ENCODE results near the gene FAM83C. TPM values are rescaled to one million over a fixed set of nuclear protein-coding genes. Genes with fewer than 3 reads are reported as not detected.

The FAM83C gene
- total and polyA plus RNA-seq, 2 donors (not counting 1 experiment from before 2014, with no cell fraction given), result not detected

- Histone ChIP-seq H3K27me3 (replicated peaks in 1 of 4; ENCODE audit: control extremely low read depth in 1 of 4, control insufficient read depth in 3 of 4, insufficient read depth in 4 of 4, low read length in 3 of 4) (no peaks in the 10 kb centered on the region), H3K79me2 (ENCODE audit: control insufficient read depth, insufficient read depth, low read length) (peaks cover 35% of the 10 kb centered on the region), H3K4me2 (replicated peaks; ENCODE audit: low read depth, low read length, poor library complexity, severe bottlenecking) (no peak overlapping the region), H3K9me3 (ENCODE audit: control extremely low read depth in 1 of 3, control insufficient read depth in 2 of 3, insufficient read depth in 1 of 3, low read length in 2 of 3) (no peaks in the 10 kb centered on the region), H3K27ac (ENCODE audit: low read length in 2 of 2) (no peak overlapping the region), H4K20me1 (ENCODE audit: control insufficient read depth, insufficient read depth, low read length, poor library complexity, severe bottlenecking) (peaks cover 8% of the 10 kb centered on the region), H3K4me3 (ENCODE audit: control extremely low read depth in 1 of 5, extremely low read depth in 1 of 5, insufficient read depth in 1 of 5, low read depth in 2 of 5, low read length in 4 of 5) (no peak overlapping the region), H3K36me3 (replicated peaks in 1 of 2; ENCODE audit: control extremely low read depth in 1 of 2, control insufficient read depth in 1 of 2, extremely low read depth in 1 of 2, insufficient read depth in 2 of 2, low read length in 1 of 2) (peaks cover 0 to 14% of the 10 kb centered on the region in 2 experiments), H2AFZ (ENCODE audit: insufficient read depth, low read depth, low read length, poor library complexity, severe bottlenecking) (no peak overlapping the region), H3K4me1 (ENCODE audit: control insufficient read depth in 2 of 2, insufficient read depth in 2 of 2, low read length in 2 of 2) (no peaks in the 10 kb centered on the region), H3K9ac (ENCODE audit: low read length) (no peak overlapping the region)
- ATAC-seq (ENCODE audit: low read depth) (no peak), DNase-seq (no peak)
- H3K4me3 Mint-ChIP-seq, result no peak overlapping the region
- intact Hi-C loops (cut with micrococcal nuclease), result no loop called here
- no peak overlapping the region for H3K27ac Mint-ChIP-seq
- no peaks in the 10 kb centered on the region for H3K27me3 Mint-ChIP-seq
- 98% methylated on average over 6 of the region's 6 CpGs for WGBS (ENCODE audit: insufficient coverage)
- TF ChIP-seq EZH2 (IDR thresholded peaks at IDR 0.05; ENCODE audit: borderline replicate concordance, insufficient read depth, low read depth, low read length, poor library complexity, severe bottlenecking) (no peak), CTCF (IDR thresholded peaks at IDR 0.05) (no peak)
- CTCF ChIA-PET, result no interaction called here
- POLR2A ChIA-PET, result interaction anchor here (0.5 kb wide), 1 partner anchor 1226 kb away, joined by 6 read pairs; no protein-coding TSS in a partner anchor
- no peaks in the 10 kb centered on the region for H3K4me1 Mint-ChIP-seq
- H3K9me3 Mint-ChIP-seq (ENCODE audit: insufficient read depth), result no peaks in the 10 kb centered on the region
Measured at GRCh38 chr20:35260426-35260825, 31.8 kb downstream of the FAM83C start.

DNA sequence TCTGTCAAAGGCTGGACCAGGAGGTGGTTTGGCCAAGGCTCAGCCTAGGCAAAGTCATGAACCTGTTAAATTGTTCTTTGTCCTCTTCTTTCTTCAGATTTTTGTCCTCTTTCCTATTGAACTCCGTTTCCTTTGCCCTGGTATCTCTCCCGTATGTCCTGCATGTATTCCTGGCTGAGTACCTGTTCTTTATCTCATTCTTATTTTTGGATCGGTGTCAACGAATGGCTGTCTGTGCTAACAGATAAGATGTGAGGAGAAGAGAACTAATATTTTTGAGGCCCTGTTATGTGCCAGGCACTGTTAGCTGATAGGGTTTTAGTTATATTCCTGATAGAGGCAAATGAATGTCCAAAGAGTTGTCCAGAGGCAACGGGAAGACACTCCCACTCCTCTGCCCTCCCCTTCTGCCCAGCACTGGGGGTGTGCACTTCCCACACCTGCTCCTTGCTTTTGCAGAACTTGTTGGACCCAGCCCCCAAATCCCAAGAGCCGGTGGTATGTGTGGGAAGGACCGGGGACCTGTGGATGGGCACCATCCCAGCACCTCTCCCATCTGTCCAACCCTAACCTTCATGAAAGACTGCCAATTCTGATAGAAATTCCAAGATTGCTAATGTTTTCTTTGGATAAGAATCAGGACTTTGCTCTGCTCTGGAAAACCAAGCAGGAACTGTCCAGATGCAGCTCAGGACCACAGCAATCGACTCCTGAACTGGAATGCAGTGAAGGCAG, 34.9 kb downstream of the FAM83C start:
- Histone ChIP-seq H4K20me1 (ENCODE audit: control insufficient read depth, insufficient read depth, low read length, poor library complexity, severe bottlenecking) (no peaks in the 10 kb centered on the region), H3K9me3 (ENCODE audit: control extremely low read depth in 1 of 3, control insufficient read depth in 2 of 3, insufficient read depth in 1 of 3, low read length in 2 of 3) (no peaks in the 10 kb centered on the region), H2AFZ (ENCODE audit: insufficient read depth, low read depth, low read length, poor library complexity, severe bottlenecking) (no peak overlapping the region), H3K27me3 (replicated peaks in 1 of 4; ENCODE audit: control extremely low read depth in 1 of 4, control insufficient read depth in 3 of 4, insufficient read depth in 4 of 4, low read length in 3 of 4) (no peaks in the 10 kb centered on the region), H3K27ac (ENCODE audit: low read length in 2 of 2) (no peak overlapping the region), H3K4me2 (replicated peaks; ENCODE audit: low read depth, low read length, poor library complexity, severe bottlenecking) (no peak overlapping the region), H3K36me3 (replicated peaks in 1 of 2; ENCODE audit: control extremely low read depth in 1 of 2, control insufficient read depth in 1 of 2, extremely low read depth in 1 of 2, insufficient read depth in 2 of 2, low read length in 1 of 2) (peaks cover 0 to 6% of the 10 kb centered on the region in 2 experiments), H3K4me1 (ENCODE audit: control insufficient read depth in 2 of 2, insufficient read depth in 2 of 2, low read length in 2 of 2) (peaks cover 3% of the 10 kb centered on the region in 2 donors), H3K4me3 (ENCODE audit: control extremely low read depth in 1 of 5, extremely low read depth in 1 of 5, insufficient read depth in 1 of 5, low read depth in 2 of 5, low read length in 4 of 5) (no peak overlapping the region), H3K79me2 (ENCODE audit: control insufficient read depth, insufficient read depth, low read length) (peaks cover 13% of the 10 kb centered on the region), H3K9ac (ENCODE audit: low read length) (no peak overlapping the region)
- Mint-ChIP-seq H3K27ac (no peak overlapping the region), H3K4me3 (no peak overlapping the region), H3K27me3 (no peaks in the 10 kb centered on the region), H3K9me3 (ENCODE audit: insufficient read depth) (no peaks in the 10 kb centered on the region), H3K4me1 (peaks cover 3% of the 10 kb centered on the region)
- CTCF ChIA-PET, result no interaction called here
- TF ChIP-seq CTCF (IDR thresholded peaks at IDR 0.05) (no peak), EZH2 (IDR thresholded peaks at IDR 0.05; ENCODE audit: borderline replicate concordance, insufficient read depth, low read depth, low read length, poor library complexity, severe bottlenecking) (no peak)
- ATAC-seq (ENCODE audit: low read depth), result no peak
- intact Hi-C loops (cut with micrococcal nuclease), result no loop called here
- 96% methylated on average over 3 of the region's 8 CpGs for WGBS (ENCODE audit: insufficient coverage)
- POLR2A ChIA-PET, result no interaction called here
- no peak for DNase-seq
